RCC 7860 (cell line): ENCODE data around the gene DNAL4.

Experiments
- DNase-seq: peaks from one replicate; pipeline ENCODE4 v3.0.0-alpha.2; 2015; ENCODE audit warnings: low spot score
- FAIRE-seq: peaks from 2 replicates; lab custom pipeline; 2012; peaks lifted over from hg19 to GRCh38; lab: Jason Lieb, UNC

The DNAL4 gene

GRCh38 chr22:38788021-38788816, 5.7 kb downstream of the DNAL4 start:
- FAIRE-seq (peak; percentile 72), DNase-seq (peak; percentile 58)

- FAIRE-seq (no peak), DNase-seq (no peak)
Measured at GRCh38 chr22:38786631-38787030, 7.3 kb downstream of the DNAL4 start.

GRCh38 chr22:38784856-38785255, 9.1 kb downstream of the DNAL4 start:
- no peak for FAIRE-seq

GRCh38 chr22:38784035-38784434, 9.9 kb downstream of the DNAL4 start:
- FAIRE-seq (no peak), DNase-seq (no peak)

More at GRCh38 chr22:38784856-38785255, 9.1 kb downstream of the DNAL4 start:
- DNase-seq = no peak

GRCh38 chr22:38783095-38783615, 10.8 kb downstream of the DNAL4 start:
- FAIRE-seq (no peak), DNase-seq (no peak)

- DNase-seq = no peak
- FAIRE-seq = no peak
Measured at GRCh38 chr22:38782402-38783094, 11.4 kb downstream of the DNAL4 start.

GRCh38 chr22:38781033-38781432, 12.9 kb downstream of the DNAL4 start:
- DNase-seq = no peak
- FAIRE-seq = no peak

GRCh38 chr22:38777087-38777671, 16.8 kb downstream of the DNAL4 start:
- FAIRE-seq = no peak

GRCh38 chr22:38776086-38776485, 17.9 kb downstream of the DNAL4 start:
- no peak for DNase-seq
- no peak for FAIRE-seq

More at GRCh38 chr22:38777087-38777671, 16.8 kb downstream of the DNAL4 start:
- DNase-seq = no peak

- no peak for DNase-seq
- no peak for FAIRE-seq
Measured at GRCh38 chr22:38775656-38776055, 18.3 kb downstream of the DNAL4 start.

GRCh38 chr22:38774496-38775166, 19.3 kb downstream of the DNAL4 start:
- DNase-seq = no peak
- no peak for FAIRE-seq

- FAIRE-seq (no peak), DNase-seq (no peak)
Measured at GRCh38 chr22:38773363-38773946, 20.5 kb downstream of the DNAL4 start.

GRCh38 chr22:38772623-38772873, 21.4 kb downstream of the DNAL4 start:
- DNase-seq = no peak
- FAIRE-seq = no peak

GRCh38 chr22:38770257-38770949, 23.5 kb downstream of the DNAL4 start:
- no peak for DNase-seq
- FAIRE-seq = no peak

GRCh38 chr22:38768036-38768435, 25.9 kb downstream of the DNAL4 start:
- FAIRE-seq (no peak), DNase-seq (no peak)

GRCh38 chr22:38767313-38767712, 26.6 kb downstream of the DNAL4 start:
- DNase-seq (no peak), FAIRE-seq (no peak)

GRCh38 chr22:38766076-38766777, 27.7 kb downstream of the DNAL4 start:
- peak; percentile 57 for DNase-seq
- FAIRE-seq = no peak

- DNase-seq = no peak
- no peak for FAIRE-seq
Measured at GRCh38 chr22:38762551-38762983, 31.4 kb downstream of the DNAL4 start.
